Measurements from ENCODE around the gene ARFGEF2. TPM values are rescaled to one million over a fixed set of nuclear protein-coding genes. Genes with fewer than 3 reads are reported as not detected.

Gene ARFGEF2
- total and polyA plus RNA-seq, 2 donors (not counting 3 experiments of a cell fraction or from before 2014, with no cell fraction given): 12.7 to 32.6 TPM

GRCh38 chr20:49052334-49052733, 130.8 kb downstream of the ARFGEF2 start:
- ChIA-PET CTCF (no interaction called here), POLR2A (no interaction called here)
- H3K27ac ChIP-seq (ENCODE audit: insufficient read depth, low read depth, low read length): no peak overlapping the region
- H3K4me2 ChIP-seq (ENCODE audit: insufficient read depth, low read length): no peak overlapping the region
- FAIRE-seq: no peak
- H2AFZ ChIP-seq (ENCODE audit: low read depth, low read length): no peak overlapping the region
- no peak overlapping the region for H3K9ac ChIP-seq (replicated peaks; ENCODE audit: extremely low read depth, insufficient read depth, low read length)
- peaks cover 25% of the 10 kb centered on the region for H3K4me1 ChIP-seq (ENCODE audit: control insufficient read depth, extremely low read depth, insufficient read depth, low read length)
- H4K20me1 ChIP-seq (replicated peaks; ENCODE audit: control insufficient read depth, extremely low read depth, insufficient read depth, low read length): no peaks in the 10 kb centered on the region
- intact Hi-C loops (cut with micrococcal nuclease) (no loop called here), dilution Hi-C loops (cut with MboI; ENCODE audit: extremely low pct_ligation_motif_present, low sequenced_read_pairs) (no loop called here)
- H3K4me3 ChIP-seq (replicated peaks in 1 of 3; ENCODE audit: insufficient read depth in 1 of 3, low read depth in 1 of 3, low read length in 3 of 3): no peak overlapping the region
- peaks cover 99% of the 10 kb centered on the region for H3K79me2 ChIP-seq (ENCODE audit: control insufficient read depth, insufficient read depth, low read length)
- no peaks in the 10 kb centered on the region for H3K27me3 ChIP-seq (ENCODE audit: control insufficient read depth in 2 of 2, insufficient read depth in 2 of 2, low read length in 2 of 2)
- TF ChIP-seq CTCF (IDR thresholded peaks at IDR 0.05; ENCODE audit: extremely low read depth in 1 of 2, insufficient read depth in 1 of 2, low read depth in 1 of 2, low read length in 2 of 2): no peak
- TF ChIP-seq POLR2AphosphoS5 (IDR thresholded peaks at IDR 0.05; ENCODE audit: insufficient read depth, low read depth, low read length): no peak
- TF ChIP-seq MAX (IDR thresholded peaks at IDR 0.05; ENCODE audit: insufficient read depth, insufficient read length): no peak
- TF ChIP-seq POLR2A (IDR thresholded peaks at IDR 0.05; ENCODE audit: low read depth, low read length): no peak
- no peaks in the 10 kb centered on the region for H3K36me3 ChIP-seq (ENCODE audit: control insufficient read depth in 2 of 2, extremely low read depth in 1 of 2, insufficient read depth in 2 of 2, low read length in 2 of 2)
- H3K9me3 ChIP-seq (replicated peaks; ENCODE audit: control insufficient read depth, insufficient read depth, low read length): no peaks in the 10 kb centered on the region
- peaks cover 2% of the 10 kb centered on the region for H3K9me1 ChIP-seq (replicated peaks; ENCODE audit: control insufficient read depth, extremely low read depth, insufficient read depth, low read length)
- BruUV-seq (replicated peaks): no TSS peak
- no peak for DNase-seq (ENCODE audit: low read depth, low spot score)

DNA sequence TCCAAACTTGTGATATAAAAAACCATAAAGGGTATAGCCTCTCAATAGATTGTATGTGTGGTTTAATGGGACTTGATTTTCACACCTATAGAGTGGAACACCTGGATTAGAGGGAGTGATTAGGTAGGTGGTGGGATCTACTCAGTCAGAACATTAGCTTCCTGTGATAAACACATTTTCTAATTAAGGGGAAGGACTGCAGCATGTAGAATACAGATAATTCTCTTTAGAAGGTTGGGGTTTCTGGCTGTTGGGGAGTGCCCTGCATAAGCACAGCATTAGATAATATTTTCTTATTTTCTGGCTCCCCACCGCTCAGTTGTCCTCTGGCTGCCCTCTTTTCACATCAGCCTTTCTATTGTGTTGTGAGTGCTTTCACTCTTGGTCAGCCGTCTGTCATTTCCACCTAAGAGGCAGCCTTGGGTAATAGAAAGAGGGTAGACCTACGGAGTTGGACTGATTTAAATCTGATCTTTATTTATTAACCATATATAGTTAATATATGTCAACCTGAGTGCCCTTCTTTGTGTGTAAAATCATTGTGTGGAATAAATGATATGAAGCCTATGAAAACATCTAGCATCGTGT, 132.6 kb downstream of the ARFGEF2 start:
- peak; percentile 79 for DNase-seq (ENCODE audit: low read depth, low spot score)
- dilution Hi-C loops (cut with MboI; ENCODE audit: extremely low pct_ligation_motif_present, low sequenced_read_pairs) (no loop called here), intact Hi-C loops (cut with micrococcal nuclease) (no loop called here)
- Histone ChIP-seq H3K4me3 (replicated peaks in 1 of 3; ENCODE audit: insufficient read depth in 1 of 3, low read depth in 1 of 3, low read length in 3 of 3) (no peak overlapping the region), H3K9ac (replicated peaks; ENCODE audit: extremely low read depth, insufficient read depth, low read length) (no peak overlapping the region), H3K27me3 (ENCODE audit: control insufficient read depth in 2 of 2, insufficient read depth in 2 of 2, low read length in 2 of 2) (no peaks in the 10 kb centered on the region), H3K4me1 (ENCODE audit: control insufficient read depth, extremely low read depth, insufficient read depth, low read length) (peaks cover 10% of the 10 kb centered on the region), H3K9me1 (replicated peaks; ENCODE audit: control insufficient read depth, extremely low read depth, insufficient read depth, low read length) (peaks cover 2% of the 10 kb centered on the region), H3K36me3 (ENCODE audit: control insufficient read depth in 2 of 2, extremely low read depth in 1 of 2, insufficient read depth in 2 of 2, low read length in 2 of 2) (no peaks in the 10 kb centered on the region), H3K9me3 (replicated peaks; ENCODE audit: control insufficient read depth, insufficient read depth, low read length) (no peaks in the 10 kb centered on the region), H3K4me2 (ENCODE audit: insufficient read depth, low read length) (peak overlapping the region; percentile 26), H3K79me2 (ENCODE audit: control insufficient read depth, insufficient read depth, low read length) (peaks cover 98% of the 10 kb centered on the region), H3K27ac (ENCODE audit: insufficient read depth, low read depth, low read length) (peak overlapping the region; percentile 41), H2AFZ (ENCODE audit: low read depth, low read length) (no peak overlapping the region), H4K20me1 (replicated peaks; ENCODE audit: control insufficient read depth, extremely low read depth, insufficient read depth, low read length) (no peaks in the 10 kb centered on the region)
- FAIRE-seq: peak; percentile 18
- TF ChIP-seq CTCF (IDR thresholded peaks at IDR 0.05; ENCODE audit: extremely low read depth in 1 of 2, insufficient read depth in 1 of 2, low read depth in 1 of 2, low read length in 2 of 2) (no peak), POLR2A (IDR thresholded peaks at IDR 0.05; ENCODE audit: low read depth, low read length) (no peak), GATA2 (IDR thresholded peaks at IDR 0.05; ENCODE audit: insufficient read depth, insufficient read length, low read depth, low read length) (no peak), JUN (IDR thresholded peaks at IDR 0.05; ENCODE audit: borderline replicate concordance, insufficient read depth, insufficient read length, low read depth) (no peak), FOS (IDR thresholded peaks at IDR 0.05; ENCODE audit: borderline replicate concordance, insufficient read depth, low read length) (no peak), POLR2AphosphoS5 (IDR thresholded peaks at IDR 0.05; ENCODE audit: insufficient read depth, low read depth, low read length) (no peak), MAX (IDR thresholded peaks at IDR 0.05; ENCODE audit: insufficient read depth, insufficient read length) (no peak), MYC (IDR thresholded peaks at IDR 0.05; ENCODE audit: low read depth, low read length) (no peak), EZH2 (IDR thresholded peaks at IDR 0.05; ENCODE audit: borderline replicate concordance, low read depth, low read length, severe bottlenecking) (no peak)
- ChIA-PET POLR2A (no interaction called here), CTCF (interaction anchor here (1.1 kb wide), 1 partner anchor 25 kb away, joined by 3 read pairs; no protein-coding TSS in a partner anchor)
- no TSS peak for BruUV-seq (replicated peaks)
